Upper lobe of left lung (tissue), 4 donors: Measurements from ENCODE around the gene ZBTB22.

Source experiments
- POLR2A ChIP-seq, 4 donors: fragments of 450-650 bp; IDR thresholded peaks; one replicate each; pipeline ENCODE4 v1.5.1; 2016 to 2017; ENCODE audit warnings: antibody characterized with exemption in 4 of 4, mild to moderate bottlenecking in 2 of 4
- POLR2AphosphoS5 ChIP-seq, 2 donors: sonication (generic); formaldehyde crosslinking; IDR thresholded peaks; one replicate each; pipeline ENCODE4 v1.5.1; 2017; ENCODE audit warnings: antibody characterized with exemption in 2 of 2
- TF ChIP-seq, protein P1 (sequence below), 6 experiments: fragments of 450-650 bp in 4 of 6; fragments of 200-600 bp in 2 of 6; sonication (generic) in 2 of 6; IDR thresholded peaks; one replicate each; pipeline ENCODE4 v1.5.1; 2016 to 2019; ENCODE audit warnings: antibody characterized with exemption in 6 of 6

- no peak for TF ChIP-seq POLR2A (IDR thresholded peaks at IDR 0.05)
- TF ChIP-seq, protein P1, sequence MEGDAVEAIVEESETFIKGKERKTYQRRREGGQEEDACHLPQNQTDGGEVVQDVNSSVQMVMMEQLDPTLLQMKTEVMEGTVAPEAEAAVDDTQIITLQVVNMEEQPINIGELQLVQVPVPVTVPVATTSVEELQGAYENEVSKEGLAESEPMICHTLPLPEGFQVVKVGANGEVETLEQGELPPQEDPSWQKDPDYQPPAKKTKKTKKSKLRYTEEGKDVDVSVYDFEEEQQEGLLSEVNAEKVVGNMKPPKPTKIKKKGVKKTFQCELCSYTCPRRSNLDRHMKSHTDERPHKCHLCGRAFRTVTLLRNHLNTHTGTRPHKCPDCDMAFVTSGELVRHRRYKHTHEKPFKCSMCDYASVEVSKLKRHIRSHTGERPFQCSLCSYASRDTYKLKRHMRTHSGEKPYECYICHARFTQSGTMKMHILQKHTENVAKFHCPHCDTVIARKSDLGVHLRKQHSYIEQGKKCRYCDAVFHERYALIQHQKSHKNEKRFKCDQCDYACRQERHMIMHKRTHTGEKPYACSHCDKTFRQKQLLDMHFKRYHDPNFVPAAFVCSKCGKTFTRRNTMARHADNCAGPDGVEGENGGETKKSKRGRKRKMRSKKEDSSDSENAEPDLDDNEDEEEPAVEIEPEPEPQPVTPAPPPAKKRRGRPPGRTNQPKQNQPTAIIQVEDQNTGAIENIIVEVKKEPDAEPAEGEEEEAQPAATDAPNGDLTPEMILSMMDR (IDR thresholded peaks at IDR 0.05) = no peak
- no peak for TF ChIP-seq POLR2AphosphoS5 (IDR thresholded peaks at IDR 0.05)
Observed at GRCh38 chr6:33306356-33306755, 11.2 kb downstream of the ZBTB22 start.
